Skeletal muscle tissue (tissue), 4 donors: ENCODE results near the gene GYG1. TPM values are rescaled to one million over a fixed set of nuclear protein-coding genes. Genes with fewer than 3 reads are reported as not detected.

Experiments
- H3K27ac ChIP-seq: one replicate; pipeline ENCODE4 v1.7.0; 2013; ENCODE audit warnings: mild to moderate bottlenecking, low read depth, low read length, inconsistent platforms
- H3K27me3 ChIP-seq, 3 donors: one replicate each; pipeline ENCODE4 v1.7.0; 2013; ENCODE audit warnings: low read length in 3 of 3; ENCODE audit not compliant: control insufficient read depth in 3 of 3, insufficient read depth in 3 of 3
- H3K36me3 ChIP-seq, 3 donors: one replicate each; pipeline ENCODE4 v1.7.0; 2013; ENCODE audit warnings: low read length in 3 of 3; ENCODE audit not compliant: control insufficient read depth in 3 of 3, insufficient read depth in 3 of 3
- H3K4me1 ChIP-seq, 3 donors: one replicate each; pipeline ENCODE4 v1.7.0; 2013; ENCODE audit warnings: low read length in 3 of 3, mild to moderate bottlenecking in 3 of 3; ENCODE audit not compliant: control insufficient read depth in 3 of 3, insufficient read depth in 3 of 3
- H3K4me3 ChIP-seq, 3 donors: one replicate each; pipeline ENCODE4 v1.7.0; 2013; ENCODE audit warnings: low read length in 3 of 3
- H3K9ac ChIP-seq, 3 donors: one replicate each; pipeline ENCODE4 v1.7.0; 2013; ENCODE audit warnings: low read length in 3 of 3, mild to moderate bottlenecking in 3 of 3, moderate library complexity in 2 of 3, low read depth in 1 of 3
- H3K9me3 ChIP-seq, 3 donors: one replicate each; pipeline ENCODE4 v1.7.0; 2013; ENCODE audit warnings: low read length in 3 of 3; ENCODE audit not compliant: control insufficient read depth in 3 of 3
- total RNA-seq: library from RNA; depleted of rRNA; stranded (reverse); fragments of >200 nt; gene quantifications from one replicate; pipeline ENCODE4 v1.2.3, GENCODE V29; 2014
- donor health status: Osteomylitis.

The GYG1 gene
- total RNA-seq, 1 donor from 2014 or later, result 62.6 TPM

DNA sequence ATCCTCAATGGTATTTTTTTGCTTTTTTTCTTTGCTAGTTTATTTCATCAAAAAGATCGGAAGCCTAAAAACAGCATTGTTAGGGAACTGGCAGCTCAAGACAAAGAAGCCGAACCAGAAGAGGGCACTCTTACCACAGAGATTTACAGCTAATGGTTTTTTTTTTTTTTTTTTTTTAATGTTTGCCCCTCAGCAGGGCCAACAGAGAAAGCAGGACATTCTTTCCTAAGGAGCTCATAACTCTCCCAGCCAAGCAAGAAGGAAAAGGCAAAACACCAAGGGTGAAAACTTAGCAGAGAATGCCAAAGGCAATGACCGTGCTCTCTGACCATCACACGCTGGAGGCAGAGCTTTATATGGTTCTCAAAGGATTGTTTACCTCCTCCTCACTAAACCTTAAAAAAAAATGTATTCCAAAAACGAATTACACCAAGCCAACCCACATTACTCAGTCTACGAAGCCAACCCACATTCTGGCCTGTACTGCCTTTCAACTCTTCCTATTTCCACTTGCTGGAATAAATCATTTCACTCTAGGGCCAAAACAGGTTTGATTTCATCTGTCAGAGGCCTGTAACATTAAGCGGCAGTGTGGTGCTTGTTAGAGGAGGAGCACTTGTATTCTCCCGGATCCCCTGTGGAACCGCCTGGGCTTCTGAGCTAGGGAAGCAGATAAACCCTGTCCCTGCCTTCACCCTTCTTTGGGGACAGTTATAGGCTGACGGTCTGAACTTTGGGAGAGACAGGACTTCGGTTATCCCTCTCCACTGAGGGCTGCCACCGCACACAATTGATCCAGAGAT lies 35.6 kb upstream of the GYG1 start:
- H3K4me1 ChIP-seq, result peaks cover 15 to 27% (median 19%) of the 10 kb centered on the region in 3 donors
- H3K36me3 ChIP-seq, result no peaks in the 10 kb centered on the region
- peak overlapping the region; percentile 86 for H3K27ac ChIP-seq
- no peaks in the 10 kb centered on the region for H3K27me3 ChIP-seq
- H3K9ac ChIP-seq, result peak overlapping the region; percentile 47 to 65 (median 54)
- H3K9me3 ChIP-seq, result no peaks in the 10 kb centered on the region
- H3K4me3 ChIP-seq, result peak overlapping the region in 1 of 3 donors; percentile 22

DNA sequence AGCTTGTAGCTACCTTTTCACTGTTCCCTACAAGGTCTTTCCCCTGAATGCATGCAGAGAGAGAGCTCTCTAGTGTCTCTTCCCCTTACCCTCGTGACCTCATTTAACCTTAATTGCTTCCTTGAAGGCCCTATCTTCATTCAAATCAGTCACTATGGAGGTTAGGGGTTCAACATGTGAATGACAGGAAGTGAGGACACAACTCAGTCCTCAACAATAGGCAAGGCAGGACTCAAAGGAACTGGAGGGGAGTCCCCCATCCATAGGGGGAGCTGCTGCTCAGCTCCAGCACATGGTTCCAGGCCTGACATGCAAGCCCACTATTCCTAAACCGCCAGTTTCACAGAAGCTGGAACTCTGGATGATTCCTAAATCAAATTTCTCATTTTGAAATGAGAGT lies 33.8 kb upstream of the GYG1 start:
- H3K4me3 ChIP-seq, result no peak overlapping the region
- H3K27me3 ChIP-seq, result no peaks in the 10 kb centered on the region
- H3K4me1 ChIP-seq, result peaks cover 19 to 27% (median 22%) of the 10 kb centered on the region in 3 donors
- H3K9ac ChIP-seq, result no peak overlapping the region
- H3K9me3 ChIP-seq, result no peaks in the 10 kb centered on the region
- no peaks in the 10 kb centered on the region for H3K36me3 ChIP-seq
- no peak overlapping the region for H3K27ac ChIP-seq

DNA sequence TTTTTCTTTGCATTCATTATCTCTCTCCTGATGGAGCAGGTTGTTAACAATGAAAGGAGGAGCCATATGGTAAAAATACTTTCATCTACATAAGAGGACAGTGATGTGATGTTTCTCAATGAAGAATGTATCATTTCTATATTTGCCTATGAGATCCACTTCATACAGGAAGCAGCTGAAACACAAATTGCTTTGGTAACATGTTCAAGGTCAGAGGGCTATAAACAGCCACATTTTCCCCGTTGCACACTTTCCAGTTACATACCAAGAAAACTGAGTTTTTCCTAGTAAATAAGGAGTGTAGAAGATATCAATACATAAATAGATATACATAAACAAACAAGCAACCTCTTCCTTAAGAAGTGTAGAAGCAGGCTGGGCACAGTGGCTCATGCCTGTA lies 32.6 kb upstream of the GYG1 start:
- Histone ChIP-seq H3K27ac (no peak overlapping the region), H3K27me3 (no peaks in the 10 kb centered on the region), H3K4me3 (no peak overlapping the region), H3K9ac (no peak overlapping the region), H3K4me1 (peaks cover 19 to 27% (median 22%) of the 10 kb centered on the region in 3 donors), H3K36me3 (no peaks in the 10 kb centered on the region), H3K9me3 (no peaks in the 10 kb centered on the region)

DNA sequence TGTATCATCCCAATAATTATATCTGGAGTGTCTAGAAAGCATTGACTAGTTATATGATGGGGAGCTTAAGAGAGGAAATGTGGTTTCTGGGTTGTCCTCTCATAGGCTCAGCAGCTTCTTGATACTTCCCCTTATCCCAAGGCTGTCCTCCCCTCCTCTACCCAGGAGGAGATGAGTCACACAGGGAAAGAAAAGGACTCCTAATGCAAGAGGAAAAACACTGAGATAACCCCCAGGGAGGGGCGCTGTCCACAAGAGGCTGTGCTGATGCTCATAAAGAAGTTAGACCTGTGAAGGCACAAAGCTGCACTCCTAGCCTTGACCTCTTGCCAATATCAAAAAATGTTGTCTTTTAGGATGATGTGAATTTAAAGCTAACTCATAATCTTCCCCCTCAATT lies 28.8 kb upstream of the GYG1 start:
- Histone ChIP-seq H3K4me1 (peaks cover 0 to 7% (median 4%) of the 10 kb centered on the region in 3 donors), H3K27ac (no peak overlapping the region), H3K9me3 (no peaks in the 10 kb centered on the region), H3K36me3 (no peaks in the 10 kb centered on the region), H3K9ac (no peak overlapping the region), H3K27me3 (no peaks in the 10 kb centered on the region), H3K4me3 (no peak overlapping the region)

DNA sequence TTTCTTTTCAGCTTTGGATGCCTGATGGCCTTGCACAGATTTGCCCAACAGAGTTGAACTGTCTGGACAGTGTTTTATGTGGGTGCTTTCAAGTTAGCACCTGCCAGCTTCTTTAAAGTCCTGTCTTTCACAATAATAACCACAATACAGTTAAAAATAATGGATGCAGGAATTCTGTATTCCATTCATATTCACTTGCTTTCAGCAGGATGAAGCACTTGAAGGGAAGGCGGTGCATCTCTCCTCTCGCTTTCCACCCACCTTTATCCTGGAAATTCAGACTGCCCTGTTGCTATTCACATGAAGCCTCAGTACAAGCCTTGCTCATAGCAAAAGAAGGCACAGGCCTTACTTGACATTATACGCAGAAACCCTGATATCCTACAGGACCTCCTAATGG lies 26.5 kb upstream of the GYG1 start:
- no peaks in the 10 kb centered on the region for H3K9me3 ChIP-seq
- H3K36me3 ChIP-seq, result no peaks in the 10 kb centered on the region
- H3K27me3 ChIP-seq, result no peaks in the 10 kb centered on the region
- H3K27ac ChIP-seq, result no peak overlapping the region
- H3K4me3 ChIP-seq, result no peak overlapping the region
- H3K4me1 ChIP-seq, result peaks cover 0 to 7% (median 0%) of the 10 kb centered on the region in 3 donors
- no peak overlapping the region for H3K9ac ChIP-seq

DNA sequence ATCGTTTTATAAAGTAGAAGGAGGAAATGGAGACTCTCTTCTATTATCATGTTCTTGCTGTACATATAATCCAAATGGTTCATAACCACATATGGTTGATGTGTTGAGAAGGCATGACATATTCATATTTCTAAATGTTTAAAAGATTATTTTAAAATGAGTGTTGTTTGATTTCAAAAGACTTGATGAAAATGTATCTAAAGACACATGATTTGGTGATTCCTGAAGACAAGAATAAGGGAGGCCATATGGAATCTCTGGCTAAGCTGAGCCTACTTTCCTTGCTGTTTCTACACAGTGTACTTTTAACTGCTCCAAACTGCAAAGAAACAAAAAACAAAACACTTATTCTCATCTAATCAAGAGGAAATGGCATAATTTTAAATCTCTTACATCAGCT lies 23.0 kb upstream of the GYG1 start:
- Histone ChIP-seq H3K4me3 (no peak overlapping the region), H3K4me1 (no peaks in the 10 kb centered on the region), H3K36me3 (no peaks in the 10 kb centered on the region), H3K27ac (no peak overlapping the region), H3K27me3 (no peaks in the 10 kb centered on the region), H3K9me3 (no peaks in the 10 kb centered on the region), H3K9ac (no peak overlapping the region)

DNA sequence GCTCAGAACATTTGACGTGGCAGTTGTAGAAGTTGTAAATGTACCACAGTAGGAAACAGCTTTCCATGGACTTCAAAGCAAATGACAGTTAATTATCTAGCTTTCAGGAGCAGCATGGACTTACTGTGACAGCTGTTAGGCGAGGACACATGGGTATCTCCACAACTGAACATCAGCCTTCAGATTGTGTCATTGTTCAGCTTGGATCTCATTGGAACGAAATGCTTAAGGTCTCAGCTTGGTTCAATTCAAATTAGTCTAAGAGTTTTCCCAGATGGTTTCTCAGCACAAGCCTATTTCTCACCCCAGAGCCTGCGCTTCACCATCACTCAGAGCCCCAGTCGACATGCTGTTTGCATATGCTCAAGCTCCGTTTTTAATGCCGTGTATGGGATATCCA lies 21.1 kb upstream of the GYG1 start:
- H3K9ac ChIP-seq, result no peak overlapping the region
- H3K9me3 ChIP-seq, result no peaks in the 10 kb centered on the region
- H3K27ac ChIP-seq, result no peak overlapping the region
- H3K4me3 ChIP-seq, result no peak overlapping the region
- H3K27me3 ChIP-seq, result no peaks in the 10 kb centered on the region
- peaks cover 0 to 2% (median 0%) of the 10 kb centered on the region in 3 donors for H3K4me1 ChIP-seq
- no peaks in the 10 kb centered on the region for H3K36me3 ChIP-seq

DNA sequence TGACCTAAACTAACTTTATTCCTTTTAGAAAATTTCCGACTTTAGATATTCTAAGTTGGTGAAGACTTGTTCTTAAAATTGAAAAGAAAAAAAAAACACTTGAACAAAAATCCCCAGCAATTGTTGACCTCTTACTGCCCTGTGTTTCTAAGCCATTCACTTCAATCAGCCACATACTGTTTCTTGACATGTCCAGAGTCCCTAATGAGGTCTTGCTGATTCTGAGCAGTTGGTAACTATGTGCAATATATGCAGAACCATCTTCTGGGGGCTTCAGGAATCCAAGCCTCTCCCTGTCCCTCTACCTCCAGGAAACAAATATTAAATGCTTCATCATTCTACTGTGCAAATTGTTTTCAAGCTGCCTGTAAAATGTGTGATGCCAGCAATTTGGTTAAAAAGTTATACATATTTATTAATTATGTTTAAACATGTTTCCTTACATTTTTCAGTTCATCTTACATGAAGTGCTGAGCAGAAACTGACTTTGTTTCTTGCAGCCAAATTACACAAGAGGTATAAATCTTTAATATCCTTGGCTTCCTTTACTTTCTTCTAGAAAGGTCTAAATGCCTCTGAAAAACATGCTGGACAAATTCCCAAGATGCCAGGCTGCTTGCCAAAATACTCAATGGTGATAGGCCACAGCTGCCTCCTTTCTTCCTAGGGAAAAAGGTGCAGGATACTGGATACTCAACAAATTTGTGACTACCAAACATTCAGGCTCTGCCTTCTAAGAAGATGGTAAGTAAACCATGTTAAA lies 19.8 kb upstream of the GYG1 start:
- H3K27me3 ChIP-seq, result no peaks in the 10 kb centered on the region
- peaks cover 4 to 8% (median 7%) of the 10 kb centered on the region in 3 donors for H3K4me1 ChIP-seq
- H3K9me3 ChIP-seq, result no peaks in the 10 kb centered on the region
- no peaks in the 10 kb centered on the region for H3K36me3 ChIP-seq
- no peak overlapping the region for H3K27ac ChIP-seq
- H3K9ac ChIP-seq, result no peak overlapping the region
- no peak overlapping the region for H3K4me3 ChIP-seq

DNA sequence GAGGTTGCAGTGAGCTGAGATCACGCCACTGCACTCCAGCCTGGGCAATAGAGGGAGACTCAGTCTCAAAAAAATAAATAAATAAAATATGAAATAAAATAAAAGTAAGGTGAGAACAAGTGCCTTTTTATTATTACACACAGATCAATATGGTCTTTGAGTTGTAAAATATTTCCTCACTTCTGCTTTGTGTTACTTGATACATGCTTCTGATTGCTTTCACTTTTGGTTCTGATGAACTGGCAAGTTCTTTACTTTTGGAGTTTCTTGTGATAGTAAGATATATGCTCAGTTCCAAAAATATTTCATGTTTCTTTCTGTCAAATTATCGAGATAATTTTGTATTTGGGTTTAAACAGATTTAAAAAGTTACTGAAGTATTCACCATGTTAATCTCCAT lies 16.6 kb upstream of the GYG1 start:
- no peaks in the 10 kb centered on the region for H3K9me3 ChIP-seq
- H3K27me3 ChIP-seq, result no peaks in the 10 kb centered on the region
- H3K4me3 ChIP-seq, result peak overlapping the region; percentile 17 to 64 (median 35)
- peak overlapping the region; percentile 90 for H3K27ac ChIP-seq
- H3K4me1 ChIP-seq, result peaks cover 4 to 8% (median 7%) of the 10 kb centered on the region in 3 donors
- no peaks in the 10 kb centered on the region for H3K36me3 ChIP-seq
- peak overlapping the region; percentile 43 to 72 (median 55) for H3K9ac ChIP-seq

DNA sequence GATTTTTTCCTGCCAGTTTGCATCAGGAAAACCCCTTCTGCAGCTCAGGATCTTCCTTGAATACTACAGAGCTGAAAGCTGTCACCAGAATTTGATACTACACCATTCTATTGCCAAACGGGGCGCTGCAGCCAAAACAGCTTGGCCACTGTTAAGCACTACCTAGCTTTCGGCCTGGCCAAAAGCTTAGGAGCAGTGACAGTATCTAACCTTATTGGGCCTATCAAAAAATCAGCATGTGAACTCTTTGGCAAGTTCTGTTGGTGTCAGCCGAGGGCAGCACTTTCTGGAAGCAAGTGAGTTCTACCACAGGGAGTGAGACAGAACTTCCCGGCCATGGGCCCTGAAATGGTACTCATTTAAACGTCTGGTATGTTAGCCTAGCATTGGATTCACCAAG lies 16.1 kb upstream of the GYG1 start:
- Histone ChIP-seq H3K9ac (peak overlapping the region; percentile 43 to 72 (median 55)), H3K27ac (peak overlapping the region; percentile 90), H3K27me3 (no peaks in the 10 kb centered on the region), H3K4me1 (peaks cover 4 to 8% (median 7%) of the 10 kb centered on the region in 3 donors), H3K9me3 (no peaks in the 10 kb centered on the region), H3K36me3 (no peaks in the 10 kb centered on the region), H3K4me3 (peak overlapping the region; percentile 17 to 64 (median 35))
